Measurements from ENCODE around the gene ZNF618. TPM values are rescaled to one million over a fixed set of nuclear protein-coding genes. Genes with fewer than 3 reads are reported as not detected.

Gene ZNF618
- total RNA-seq, 1 experiment from 2014 or later = 22.0 TPM

DNA sequence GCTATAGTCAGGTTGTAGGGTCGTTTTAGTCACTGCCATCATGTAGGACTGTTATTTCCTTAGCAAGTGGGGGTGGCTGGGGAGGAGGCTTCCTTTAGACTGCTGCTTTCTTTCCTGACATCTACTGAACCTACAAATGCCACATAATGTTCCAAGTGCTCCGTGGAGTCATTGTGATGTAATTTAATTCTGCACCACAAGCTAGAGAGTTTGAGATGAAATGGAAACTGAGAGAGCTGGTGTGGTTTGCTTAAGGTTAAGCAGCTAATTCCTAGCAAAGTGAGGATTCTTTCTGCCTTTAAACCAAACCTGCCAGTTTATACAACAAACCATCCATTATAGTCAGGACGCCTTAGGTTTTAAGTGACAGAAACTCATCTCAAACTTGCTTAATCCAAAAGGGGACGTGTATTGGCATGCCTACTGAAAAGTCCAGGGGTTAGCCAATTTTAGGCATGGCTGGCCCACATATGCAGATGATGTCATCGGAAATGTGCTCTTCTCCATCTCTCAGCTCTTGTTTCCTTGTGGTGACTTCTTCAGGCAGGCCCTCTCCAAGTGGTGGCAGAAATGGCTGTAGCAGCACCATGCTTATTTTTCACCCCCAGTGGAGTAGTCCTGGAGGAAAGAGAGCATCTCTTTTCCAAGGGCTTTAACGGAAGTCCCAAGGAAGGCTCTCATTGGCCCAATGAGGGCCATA is 30.5 kb downstream of the ZNF618 start:
- H3K4me3 Mint-ChIP-seq = no peak overlapping the region
- H3K36me3 Mint-ChIP-seq = peaks cover 10% of the 10 kb centered on the region
- POLR2A ChIA-PET = interaction anchor here (0.7 kb wide), 1 partner anchor 20 kb away, joined by 3 read pairs; no protein-coding TSS in a partner anchor
- H3K27ac Mint-ChIP-seq = no peak overlapping the region
- peaks cover 19% of the 10 kb centered on the region for H3K4me1 Mint-ChIP-seq
- DNase-seq (ENCODE audit: low spot score) = no peak
- TF ChIP-seq, protein P1, sequence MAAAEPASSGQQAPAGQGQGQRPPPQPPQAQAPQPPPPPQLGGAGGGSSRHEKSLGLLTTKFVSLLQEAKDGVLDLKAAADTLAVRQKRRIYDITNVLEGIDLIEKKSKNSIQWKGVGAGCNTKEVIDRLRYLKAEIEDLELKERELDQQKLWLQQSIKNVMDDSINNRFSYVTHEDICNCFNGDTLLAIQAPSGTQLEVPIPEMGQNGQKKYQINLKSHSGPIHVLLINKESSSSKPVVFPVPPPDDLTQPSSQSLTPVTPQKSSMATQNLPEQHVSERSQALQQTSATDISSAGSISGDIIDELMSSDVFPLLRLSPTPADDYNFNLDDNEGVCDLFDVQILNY (CRISPR knock-in tag; IDR thresholded peaks at IDR 0.05) = no peak
- peaks cover 2% of the 10 kb centered on the region; the same call in 1 of the 2 replicates for H3K27me3 Mint-ChIP-seq (ENCODE audit: low read depth)
- no peak for ATAC-seq
- CTCF ChIA-PET = interaction anchor here (0.6 kb wide), 1 partner anchor 28 kb away, joined by 3 read pairs; no protein-coding TSS in a partner anchor
- H3K9me3 Mint-ChIP-seq = peaks cover 6% of the 10 kb centered on the region; the same call in 1 of the 2 replicates

DNA sequence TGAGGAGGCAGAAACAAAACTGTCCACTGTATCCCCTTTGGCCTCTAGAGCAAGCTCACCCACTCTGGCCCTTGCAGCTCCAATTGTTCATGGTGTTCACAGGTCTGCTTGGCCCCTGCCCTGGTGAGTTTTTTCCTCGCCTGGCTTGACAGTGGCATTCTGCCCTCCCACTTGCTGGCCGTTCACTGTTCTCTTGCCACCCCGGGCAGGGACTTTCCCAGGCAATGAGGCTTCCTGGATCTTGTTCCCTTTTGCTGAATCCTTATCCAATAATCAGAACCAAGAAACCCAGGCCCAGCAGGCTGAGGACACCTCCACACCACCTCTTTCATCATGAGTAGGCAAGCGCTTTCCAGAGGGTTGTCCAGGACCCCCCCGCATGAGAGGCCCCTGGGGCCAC is 31.2 kb downstream of the ZNF618 start:
- peaks cover 2% of the 10 kb centered on the region; the same call in 1 of the 2 replicates for H3K27me3 Mint-ChIP-seq (ENCODE audit: low read depth)
- POLR2A ChIA-PET = no interaction called here
- H3K9me3 Mint-ChIP-seq = peaks cover 6% of the 10 kb centered on the region; the same call in 1 of the 2 replicates
- H3K4me3 Mint-ChIP-seq = no peak overlapping the region
- no peak for ATAC-seq
- H3K27ac Mint-ChIP-seq = no peak overlapping the region
- DNase-seq (ENCODE audit: low spot score) = no peak
- TF ChIP-seq RORB (CRISPR knock-in tag; IDR thresholded peaks at IDR 0.05) (no peak), TEAD4 (CRISPR knock-in tag; IDR thresholded peaks at IDR 0.05) (no peak), SOX15 (CRISPR knock-in tag; IDR thresholded peaks at IDR 0.05) (no peak), FOXP1 (CRISPR knock-in tag; IDR thresholded peaks at IDR 0.05; ENCODE audit: borderline replicate concordance) (no peak)
- TF ChIP-seq, protein P2, sequence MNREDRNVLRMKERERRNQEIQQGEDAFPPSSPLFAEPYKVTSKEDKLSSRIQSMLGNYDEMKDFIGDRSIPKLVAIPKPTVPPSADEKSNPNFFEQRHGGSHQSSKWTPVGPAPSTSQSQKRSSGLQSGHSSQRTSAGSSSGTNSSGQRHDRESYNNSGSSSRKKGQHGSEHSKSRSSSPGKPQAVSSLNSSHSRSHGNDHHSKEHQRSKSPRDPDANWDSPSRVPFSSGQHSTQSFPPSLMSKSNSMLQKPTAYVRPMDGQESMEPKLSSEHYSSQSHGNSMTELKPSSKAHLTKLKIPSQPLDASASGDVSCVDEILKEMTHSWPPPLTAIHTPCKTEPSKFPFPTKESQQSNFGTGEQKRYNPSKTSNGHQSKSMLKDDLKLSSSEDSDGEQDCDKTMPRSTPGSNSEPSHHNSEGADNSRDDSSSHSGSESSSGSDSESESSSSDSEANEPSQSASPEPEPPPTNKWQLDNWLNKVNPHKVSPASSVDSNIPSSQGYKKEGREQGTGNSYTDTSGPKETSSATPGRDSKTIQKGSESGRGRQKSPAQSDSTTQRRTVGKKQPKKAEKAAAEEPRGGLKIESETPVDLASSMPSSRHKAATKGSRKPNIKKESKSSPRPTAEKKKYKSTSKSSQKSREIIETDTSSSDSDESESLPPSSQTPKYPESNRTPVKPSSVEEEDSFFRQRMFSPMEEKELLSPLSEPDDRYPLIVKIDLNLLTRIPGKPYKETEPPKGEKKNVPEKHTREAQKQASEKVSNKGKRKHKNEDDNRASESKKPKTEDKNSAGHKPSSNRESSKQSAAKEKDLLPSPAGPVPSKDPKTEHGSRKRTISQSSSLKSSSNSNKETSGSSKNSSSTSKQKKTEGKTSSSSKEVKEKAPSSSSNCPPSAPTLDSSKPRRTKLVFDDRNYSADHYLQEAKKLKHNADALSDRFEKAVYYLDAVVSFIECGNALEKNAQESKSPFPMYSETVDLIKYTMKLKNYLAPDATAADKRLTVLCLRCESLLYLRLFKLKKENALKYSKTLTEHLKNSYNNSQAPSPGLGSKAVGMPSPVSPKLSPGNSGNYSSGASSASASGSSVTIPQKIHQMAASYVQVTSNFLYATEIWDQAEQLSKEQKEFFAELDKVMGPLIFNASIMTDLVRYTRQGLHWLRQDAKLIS (CRISPR knock-in tag; IDR thresholded peaks at IDR 0.05; ENCODE audit: borderline replicate concordance) = no peak
- TF ChIP-seq, protein P3, sequence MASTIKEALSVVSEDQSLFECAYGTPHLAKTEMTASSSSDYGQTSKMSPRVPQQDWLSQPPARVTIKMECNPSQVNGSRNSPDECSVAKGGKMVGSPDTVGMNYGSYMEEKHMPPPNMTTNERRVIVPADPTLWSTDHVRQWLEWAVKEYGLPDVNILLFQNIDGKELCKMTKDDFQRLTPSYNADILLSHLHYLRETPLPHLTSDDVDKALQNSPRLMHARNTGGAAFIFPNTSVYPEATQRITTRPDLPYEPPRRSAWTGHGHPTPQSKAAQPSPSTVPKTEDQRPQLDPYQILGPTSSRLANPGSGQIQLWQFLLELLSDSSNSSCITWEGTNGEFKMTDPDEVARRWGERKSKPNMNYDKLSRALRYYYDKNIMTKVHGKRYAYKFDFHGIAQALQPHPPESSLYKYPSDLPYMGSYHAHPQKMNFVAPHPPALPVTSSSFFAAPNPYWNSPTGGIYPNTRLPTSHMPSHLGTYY (CRISPR knock-in tag; IDR thresholded peaks at IDR 0.05) = no peak
- H3K36me3 Mint-ChIP-seq = peaks cover 10% of the 10 kb centered on the region
- CTCF ChIA-PET = no interaction called here
- peaks cover 26% of the 10 kb centered on the region for H3K4me1 Mint-ChIP-seq

DNA sequence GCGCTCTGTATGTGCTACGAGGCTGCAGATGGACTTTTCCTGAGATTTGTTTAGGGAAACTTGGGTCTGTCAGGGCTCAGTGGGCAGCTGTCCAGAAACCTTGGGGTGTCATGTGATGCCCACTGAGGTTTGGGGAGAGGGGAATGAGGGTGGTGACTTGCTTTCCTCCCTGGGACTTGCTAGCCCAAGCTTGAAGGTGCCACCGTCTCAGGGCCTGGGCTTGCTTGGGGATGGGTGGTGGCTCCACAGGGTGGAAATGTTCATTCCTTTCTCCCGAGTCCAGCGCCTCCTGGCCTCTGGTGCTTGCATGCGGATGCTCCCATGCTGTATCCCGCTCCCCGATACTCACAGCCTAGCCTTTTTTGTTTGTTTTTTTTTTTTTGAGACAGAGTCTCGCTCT is 33.3 kb downstream of the ZNF618 start:
- Mint-ChIP-seq H3K4me3 (no peak overlapping the region), H3K4me1 (peaks cover 26% of the 10 kb centered on the region), H3K36me3 (no peaks in the 10 kb centered on the region), H3K27ac (0 out of 2 replicates have a peak overlapping the region, but pooled peaks have one; percentile 72), H3K9me3 (no peaks in the 10 kb centered on the region), H3K27me3 (ENCODE audit: low read depth) (no peaks in the 10 kb centered on the region)
- POLR2A ChIA-PET = interaction anchor here (0.7 kb wide), 1 partner anchor 459 kb away, joined by 3 read pairs; no protein-coding TSS in a partner anchor
- ATAC-seq (no peak), DNase-seq (ENCODE audit: low spot score) (no peak)
- CTCF ChIA-PET = interaction anchor here (0.5 kb wide), 1 partner anchor 56 kb away, joined by 3 read pairs; no protein-coding TSS in a partner anchor
- TF ChIP-seq OVOL2 (CRISPR knock-in tag; IDR thresholded peaks at IDR 0.05; ENCODE audit: borderline replicate concordance) (no peak), TEAD1 (CRISPR knock-in tag; IDR thresholded peaks at IDR 0.05) (no peak), SP1 (CRISPR knock-in tag; conservative IDR thresholded peaks at IDR 0.05) (no peak), SMAD4 (CRISPR knock-in tag; IDR thresholded peaks at IDR 0.05) (no peak), CREM (CRISPR knock-in tag; IDR thresholded peaks at IDR 0.05) (no peak), ATF1 (CRISPR knock-in tag; IDR thresholded peaks at IDR 0.05) (no peak)
- TF ChIP-seq, protein P4, sequence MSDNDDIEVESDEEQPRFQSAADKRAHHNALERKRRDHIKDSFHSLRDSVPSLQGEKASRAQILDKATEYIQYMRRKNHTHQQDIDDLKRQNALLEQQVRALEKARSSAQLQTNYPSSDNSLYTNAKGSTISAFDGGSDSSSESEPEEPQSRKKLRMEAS (CRISPR knock-in tag; IDR thresholded peaks at IDR 0.05) = no peak
- TF ChIP-seq, protein P5, sequence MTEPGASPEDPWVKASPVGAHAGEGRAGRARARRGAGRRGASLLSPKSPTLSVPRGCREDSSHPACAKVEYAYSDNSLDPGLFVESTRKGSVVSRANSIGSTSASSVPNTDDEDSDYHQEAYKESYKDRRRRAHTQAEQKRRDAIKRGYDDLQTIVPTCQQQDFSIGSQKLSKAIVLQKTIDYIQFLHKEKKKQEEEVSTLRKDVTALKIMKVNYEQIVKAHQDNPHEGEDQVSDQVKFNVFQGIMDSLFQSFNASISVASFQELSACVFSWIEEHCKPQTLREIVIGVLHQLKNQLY (CRISPR knock-in tag; IDR thresholded peaks at IDR 0.05) = no peak
- TF ChIP-seq, protein P6, sequence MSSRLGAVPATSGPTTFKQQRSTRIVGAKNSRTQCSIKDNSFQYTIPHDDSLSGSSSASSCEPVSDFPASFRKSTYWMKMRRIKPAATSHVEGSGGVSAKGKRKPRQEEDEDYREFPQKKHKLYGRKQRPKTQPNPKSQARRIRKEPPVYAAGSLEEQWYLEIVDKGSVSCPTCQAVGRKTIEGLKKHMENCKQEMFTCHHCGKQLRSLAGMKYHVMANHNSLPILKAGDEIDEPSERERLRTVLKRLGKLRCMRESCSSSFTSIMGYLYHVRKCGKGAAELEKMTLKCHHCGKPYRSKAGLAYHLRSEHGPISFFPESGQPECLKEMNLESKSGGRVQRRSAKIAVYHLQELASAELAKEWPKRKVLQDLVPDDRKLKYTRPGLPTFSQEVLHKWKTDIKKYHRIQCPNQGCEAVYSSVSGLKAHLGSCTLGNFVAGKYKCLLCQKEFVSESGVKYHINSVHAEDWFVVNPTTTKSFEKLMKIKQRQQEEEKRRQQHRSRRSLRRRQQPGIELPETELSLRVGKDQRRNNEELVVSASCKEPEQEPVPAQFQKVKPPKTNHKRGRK (CRISPR knock-in tag; IDR thresholded peaks at IDR 0.05; ENCODE audit: borderline replicate concordance) = no peak
- TF ChIP-seq, protein P7, sequence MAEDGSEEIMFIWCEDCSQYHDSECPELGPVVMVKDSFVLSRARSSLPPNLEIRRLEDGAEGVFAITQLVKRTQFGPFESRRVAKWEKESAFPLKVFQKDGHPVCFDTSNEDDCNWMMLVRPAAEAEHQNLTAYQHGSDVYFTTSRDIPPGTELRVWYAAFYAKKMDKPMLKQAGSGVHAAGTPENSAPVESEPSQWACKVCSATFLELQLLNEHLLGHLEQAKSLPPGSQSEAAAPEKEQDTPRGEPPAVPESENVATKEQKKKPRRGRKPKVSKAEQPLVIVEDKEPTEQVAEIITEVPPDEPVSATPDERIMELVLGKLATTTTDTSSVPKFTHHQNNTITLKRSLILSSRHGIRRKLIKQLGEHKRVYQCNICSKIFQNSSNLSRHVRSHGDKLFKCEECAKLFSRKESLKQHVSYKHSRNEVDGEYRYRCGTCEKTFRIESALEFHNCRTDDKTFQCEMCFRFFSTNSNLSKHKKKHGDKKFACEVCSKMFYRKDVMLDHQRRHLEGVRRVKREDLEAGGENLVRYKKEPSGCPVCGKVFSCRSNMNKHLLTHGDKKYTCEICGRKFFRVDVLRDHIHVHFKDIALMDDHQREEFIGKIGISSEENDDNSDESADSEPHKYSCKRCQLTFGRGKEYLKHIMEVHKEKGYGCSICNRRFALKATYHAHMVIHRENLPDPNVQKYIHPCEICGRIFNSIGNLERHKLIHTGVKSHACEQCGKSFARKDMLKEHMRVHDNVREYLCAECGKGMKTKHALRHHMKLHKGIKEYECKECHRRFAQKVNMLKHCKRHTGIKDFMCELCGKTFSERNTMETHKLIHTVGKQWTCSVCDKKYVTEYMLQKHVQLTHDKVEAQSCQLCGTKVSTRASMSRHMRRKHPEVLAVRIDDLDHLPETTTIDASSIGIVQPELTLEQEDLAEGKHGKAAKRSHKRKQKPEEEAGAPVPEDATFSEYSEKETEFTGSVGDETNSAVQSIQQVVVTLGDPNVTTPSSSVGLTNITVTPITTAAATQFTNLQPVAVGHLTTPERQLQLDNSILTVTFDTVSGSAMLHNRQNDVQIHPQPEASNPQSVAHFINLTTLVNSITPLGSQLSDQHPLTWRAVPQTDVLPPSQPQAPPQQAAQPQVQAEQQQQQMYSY (CRISPR knock-in tag; IDR thresholded peaks at IDR 0.05) = no peak
